Eye (tissue), 1 donor: Measurements from ENCODE around the gene VPS26B.
"Not testable (repeated sequence)": the region's sequence is repeated elsewhere in the genome, so short reads cannot be mapped to it uniquely, and the experiment has no call there.

Experiments used
- DNase-seq: peaks from one replicate; pipeline ENCODE4 v3.0.0-alpha.2; 2015

Gene VPS26B

GRCh38 chr11:134283461-134284230, 59.2 kb downstream of the VPS26B start:
- no peak for DNase-seq

DNA sequence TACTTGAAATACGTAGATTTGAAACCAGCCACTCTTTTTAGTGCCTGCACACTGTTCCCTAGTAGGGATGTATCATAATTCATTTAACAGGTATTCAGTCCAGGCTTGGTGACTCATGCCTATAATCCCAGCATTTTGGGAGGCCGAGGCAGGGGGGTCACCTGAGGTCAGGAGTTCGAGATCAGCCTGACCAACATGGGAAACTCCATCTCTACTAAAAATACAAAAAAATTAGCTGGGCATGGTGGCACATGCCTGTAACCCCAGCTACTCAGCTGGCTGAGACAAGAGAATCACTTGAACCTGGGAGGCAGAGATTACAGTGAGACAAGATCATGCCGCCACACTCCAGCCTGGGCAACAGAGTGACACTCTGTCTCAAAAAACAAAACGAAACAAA, 59.9 kb downstream of the VPS26B start:
- not testable (repeated sequence) for DNase-seq

GRCh38 chr11:134287561-134287960, 63.1 kb downstream of the VPS26B start:
- DNase-seq, result no peak

DNA sequence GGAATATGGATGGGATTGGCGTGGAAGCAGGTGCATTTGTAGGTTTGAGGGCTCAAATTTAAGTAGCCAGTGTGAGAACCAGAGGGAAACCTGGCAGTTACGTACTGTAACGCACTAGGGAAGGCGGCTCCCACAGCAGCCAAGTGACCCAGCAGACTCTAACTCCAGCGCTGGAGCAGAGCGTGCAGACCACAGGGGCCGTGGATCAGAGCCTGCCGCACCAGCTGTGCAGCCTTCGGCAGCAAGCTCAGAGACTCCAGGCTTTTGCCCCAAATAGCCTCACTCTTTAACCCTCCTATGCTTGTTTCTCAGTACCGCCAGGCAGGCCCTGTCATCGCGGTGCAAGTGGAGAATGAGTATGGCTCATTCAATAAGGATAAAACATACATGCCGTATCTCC, 64.0 kb downstream of the VPS26B start:
- DNase-seq, result no peak

GRCh38 chr11:134289167-134289566, 64.7 kb downstream of the VPS26B start:
- no peak for DNase-seq

- DNase-seq, result peak; percentile 76
Measured at GRCh38 chr11:134289789-134290188, 65.3 kb downstream of the VPS26B start.

DNA sequence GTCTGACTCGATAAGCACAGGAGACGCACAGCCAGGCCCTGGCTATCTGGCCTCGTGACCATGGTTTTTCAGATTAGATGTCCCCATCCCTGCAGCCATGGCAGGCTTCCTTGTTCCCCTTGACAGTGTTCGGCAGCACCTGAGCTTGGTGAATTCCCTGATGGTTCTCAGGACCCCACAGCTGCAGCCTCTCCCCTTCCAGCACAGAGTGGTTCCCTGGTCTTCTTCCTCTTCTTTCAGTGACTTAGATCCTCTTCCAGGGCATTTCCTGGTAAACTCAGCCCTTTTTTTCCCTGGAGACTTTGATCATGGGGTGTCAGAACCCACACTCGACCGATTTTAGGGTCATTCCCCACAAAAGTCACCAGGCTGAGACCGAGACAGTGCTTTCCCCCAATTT, 66.2 kb downstream of the VPS26B start:
- no peak for DNase-seq

DNA sequence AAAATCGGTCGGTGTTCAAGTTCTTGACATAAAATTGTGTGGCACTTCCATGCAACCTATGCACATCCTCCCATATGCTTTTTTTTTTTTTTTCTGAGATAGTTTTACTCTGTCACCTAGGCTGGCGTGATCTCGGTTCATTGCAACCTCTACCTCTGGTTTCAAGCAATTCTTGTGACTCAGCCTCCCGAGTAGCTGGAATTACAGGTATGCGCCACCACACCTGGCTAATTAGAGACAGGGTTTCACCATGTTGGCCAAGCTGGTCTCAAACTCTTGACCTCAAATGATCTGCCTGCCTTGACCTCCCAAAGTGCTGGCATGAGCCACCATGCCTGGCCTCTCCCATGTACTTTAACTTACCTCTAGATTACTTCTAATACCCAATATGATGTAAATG, 66.7 kb downstream of the VPS26B start:
- no peak for DNase-seq

GRCh38 chr11:134292661-134293060, 68.2 kb downstream of the VPS26B start:
- no peak for DNase-seq

- DNase-seq, result no peak
Measured at GRCh38 chr11:134293119-134294113, 68.9 kb downstream of the VPS26B start.

DNA sequence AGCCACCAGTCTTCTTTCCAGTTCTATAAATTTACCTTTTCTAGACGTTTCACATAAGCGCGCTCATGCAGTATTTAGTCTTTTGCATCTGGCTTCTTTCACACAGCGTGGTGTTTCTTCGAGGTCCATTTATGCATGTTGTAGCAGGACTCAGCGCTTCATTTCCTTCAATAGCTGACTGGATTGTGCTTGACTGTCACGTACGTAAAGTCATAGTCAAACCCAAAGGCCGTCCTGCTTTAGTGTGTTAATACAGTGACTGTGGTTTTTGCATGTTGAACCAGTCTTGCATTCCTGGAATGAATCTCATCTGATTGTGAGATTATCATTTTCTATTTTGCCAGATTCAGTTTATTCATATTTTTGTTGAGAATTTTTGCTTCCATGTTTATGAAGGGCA, 70.2 kb downstream of the VPS26B start:
- DNase-seq, result no peak
